SIG-M5 treated with dmso at 0.1 percent for 504 hours (cell line): ENCODE measurements around the gene SYNE3.
A peak's percentile ranks its signal among the peaks of the same experiment; 100 is the strongest.

Experiments used
- DNase-seq: peaks from one replicate; lab custom pipeline; 2025; ENCODE audit not compliant: unreplicated experiment; lab: John Stamatoyannopoulos, UW

Gene SYNE3

GRCh38 chr14:95516554-95517181 is at the start of gene SYNE3:
Gene SYNE3 (minus strand): TSS chr14:95516650. CDS start chr14:95475821, 40,829 bp downstream.
- no peak for DNase-seq

- DNase-seq = no peak
These were observed 47.6 kb upstream of the SYNE3 start for GRCh38 chr14:95564060-95564459.

GRCh38 chr14:95562892-95563685 is 46.6 kb upstream of the SYNE3 start:
- no peak for DNase-seq

- peak; percentile 83 for DNase-seq
These were observed 44.6 kb upstream of the SYNE3 start for GRCh38 chr14:95561001-95561412.

GRCh38 chr14:95559203-95559602 is 42.8 kb upstream of the SYNE3 start:
- no peak for DNase-seq

- DNase-seq = no peak
These were observed 41.4 kb upstream of the SYNE3 start for GRCh38 chr14:95557832-95558231.

- DNase-seq = no peak
These were observed 40.8 kb upstream of the SYNE3 start for GRCh38 chr14:95557291-95557690.

- DNase-seq = no peak
These were observed 38.6 kb upstream of the SYNE3 start for GRCh38 chr14:95555053-95555452.

- no peak for DNase-seq
These were observed 36.7 kb upstream of the SYNE3 start for GRCh38 chr14:95553141-95553540.

GRCh38 chr14:95551435-95551834 is 35.0 kb upstream of the SYNE3 start:
- DNase-seq = no peak

GRCh38 chr14:95549656-95550585 is 33.5 kb upstream of the SYNE3 start:
- DNase-seq = no peak

- no peak for DNase-seq
These were observed 32.0 kb upstream of the SYNE3 start for GRCh38 chr14:95548328-95548929.

- no peak for DNase-seq
These were observed 31.3 kb upstream of the SYNE3 start for GRCh38 chr14:95547626-95548327.

- DNase-seq = no peak
These were observed 30.8 kb upstream of the SYNE3 start for GRCh38 chr14:95547272-95547625.

- no peak for DNase-seq
These were observed 29.2 kb upstream of the SYNE3 start for GRCh38 chr14:95545515-95546168.

GRCh38 chr14:95544588-95544987 is 28.1 kb upstream of the SYNE3 start:
- DNase-seq = no peak

- DNase-seq = no peak
These were observed 26.6 kb upstream of the SYNE3 start for GRCh38 chr14:95543021-95543420.

- DNase-seq = no peak
These were observed 25.8 kb upstream of the SYNE3 start for GRCh38 chr14:95541932-95542930.

GRCh38 chr14:95541346-95541745 is 24.9 kb upstream of the SYNE3 start:
- DNase-seq = no peak
